Colonic mucosa (tissue), 4 donors: ENCODE results near the gene PLXDC2. TPM values are rescaled to one million over a fixed set of nuclear protein-coding genes. Genes with fewer than 3 reads are reported as not detected.

Experiments
- DNase-seq: peaks from one replicate; pipeline ENCODE4 v3.0.0-alpha.2; 2020
- H3K27ac ChIP-seq: fragments of 200-600 bp; one replicate; pipeline ENCODE4 v1.8.0; 2021
- H3K27me3 ChIP-seq: fragments of 200-600 bp; one replicate; pipeline ENCODE4 v1.8.0; 2021
- H3K36me3 ChIP-seq: fragments of 200-600 bp; one replicate; pipeline ENCODE4 v1.8.0; 2021
- H3K4me1 ChIP-seq: fragments of 200-600 bp; one replicate; pipeline ENCODE4 v1.8.0; 2021; ENCODE audit warnings: mild to moderate bottlenecking
- H3K4me3 ChIP-seq: fragments of 200-600 bp; one replicate; pipeline ENCODE4 v1.8.0; 2021
- H3K9ac ChIP-seq, 2 donors: one replicate each; pipeline ENCODE4 v1.7.0; 2013; ENCODE audit warnings: control low read depth in 2 of 2, low read depth in 2 of 2, low read length in 2 of 2
- H3K9me3 ChIP-seq: fragments of 200-600 bp; one replicate; pipeline ENCODE4 v1.8.0; 2021
- CTCF ChIP-seq: fragments of 200-600 bp; IDR thresholded peaks from one replicate; pipeline ENCODE4 v1.8.0; 2022; ENCODE audit warnings: antibody characterized with exemption, mild to moderate bottlenecking
- intact Hi-C: fragments of 100-400 bp; cut with DNase I; formaldehyde crosslinking; loops from one replicate; pipeline ENCODE4 v1.14.1; 2022
- total RNA-seq, 2 donors: library from RNA; stranded (reverse); fragmentation: NEBNext Ultra II Directional in 1 of 2; extraction: Animal tissue kit (Norgen Biotek cat#: 25700) in 1 of 2; gene quantifications; one replicate each; pipeline ENCODE4 v1.2.1, GENCODE V29; 2021
- donor health status: healthy.
- donor health status: DM: no; HTN: no; CAD: no.
- donor health status: DM: no; HTN: no; CAD: no.

Gene PLXDC2
- total RNA-seq, 2 donors from 2014 or later: 12.5 to 22.4 TPM

- no peaks in the 10 kb centered on the region for H3K36me3 ChIP-seq
- TF ChIP-seq CTCF: no peak
- DNase-seq: no peak
- H3K9me3 ChIP-seq: no peaks in the 10 kb centered on the region
- no peaks in the 10 kb centered on the region for H3K27me3 ChIP-seq
- H3K4me1 ChIP-seq: no peaks in the 10 kb centered on the region
- no peak overlapping the region for H3K4me3 ChIP-seq
- no peak overlapping the region for H3K9ac ChIP-seq
- intact Hi-C loops: no loop called here
- no peak overlapping the region for H3K27ac ChIP-seq
Measured at GRCh38 chr10:19801369-19801768, 14.9 kb upstream of the PLXDC2 start.

- Histone ChIP-seq H3K9ac (no peak overlapping the region), H3K27me3 (no peaks in the 10 kb centered on the region), H3K9me3 (no peaks in the 10 kb centered on the region), H3K4me3 (no peak overlapping the region), H3K4me1 (no peaks in the 10 kb centered on the region), H3K27ac (no peak overlapping the region), H3K36me3 (no peaks in the 10 kb centered on the region)
- no peak for TF ChIP-seq CTCF
- no peak for DNase-seq
- intact Hi-C loops: no loop called here
Measured at GRCh38 chr10:19803676-19804075, 12.6 kb upstream of the PLXDC2 start.

GRCh38 chr10:19809481-19809880 lies 6.8 kb upstream of the PLXDC2 start:
- intact Hi-C loops: no loop called here
- TF ChIP-seq CTCF: no peak
- H3K36me3 ChIP-seq: no peaks in the 10 kb centered on the region

GRCh38 chr10:19811540-19811939 lies 4.7 kb upstream of the PLXDC2 start:
- peak; percentile 46 for TF ChIP-seq CTCF
- Histone ChIP-seq H3K27me3 (no peaks in the 10 kb centered on the region), H3K9ac (no peak overlapping the region), H3K4me1 (peaks cover 4% of the 10 kb centered on the region), H3K4me3 (no peak overlapping the region), H3K36me3 (no peaks in the 10 kb centered on the region), H3K9me3 (no peaks in the 10 kb centered on the region), H3K27ac (no peak overlapping the region)
- DNase-seq: no peak
- intact Hi-C loops: loop anchor here (10.0 kb wide), 1 partner anchor 953 kb away; no protein-coding TSS in a partner anchor

More at GRCh38 chr10:19809481-19809880, 6.8 kb upstream of the PLXDC2 start:
- Histone ChIP-seq H3K4me1 (no peaks in the 10 kb centered on the region), H3K4me3 (no peak overlapping the region), H3K27ac (no peak overlapping the region), H3K9me3 (no peaks in the 10 kb centered on the region), H3K9ac (no peak overlapping the region), H3K27me3 (no peaks in the 10 kb centered on the region)
- no peak for DNase-seq

- intact Hi-C loops: loop anchor here (10.0 kb wide), 1 partner anchor 952 kb away; no protein-coding TSS in a partner anchor
- H3K27me3 ChIP-seq: no peaks in the 10 kb centered on the region
- no peak for TF ChIP-seq CTCF
- H3K9ac ChIP-seq: no peak overlapping the region
- H3K27ac ChIP-seq: no peak overlapping the region
- peaks cover 4% of the 10 kb centered on the region for H3K4me1 ChIP-seq
- H3K36me3 ChIP-seq: no peaks in the 10 kb centered on the region
- H3K4me3 ChIP-seq: no peak overlapping the region
- H3K9me3 ChIP-seq: no peaks in the 10 kb centered on the region
- DNase-seq: no peak
Measured at GRCh38 chr10:19812976-19813375, 3.3 kb upstream of the PLXDC2 start.
